Esophagus mucosa (tissue), 1 donor: ENCODE data around the gene IFITM2. TPM values are rescaled to one million over a fixed set of nuclear protein-coding genes. Genes with fewer than 3 reads are reported as not detected.
"Not testable (repeated sequence)": the region's sequence is repeated elsewhere in the genome, so short reads cannot be mapped to it uniquely, and the experiment has no call there.

ENCODE experiments used
- ATAC-seq: fragments of 200-7000 bp; cut with Tn5 transposase; one replicate; pipeline ENCODE4 v1.9.1; 2020
- total RNA-seq: library from RNA; stranded (reverse); gene quantifications from one replicate; pipeline ENCODE4 v1.2.4, GENCODE V29; 2023
- donor health status: DM: yes; HTN: yes; CAD: no.

Gene IFITM2
- total RNA-seq, 1 donor from 2014 or later: 94.0 TPM

DNA sequence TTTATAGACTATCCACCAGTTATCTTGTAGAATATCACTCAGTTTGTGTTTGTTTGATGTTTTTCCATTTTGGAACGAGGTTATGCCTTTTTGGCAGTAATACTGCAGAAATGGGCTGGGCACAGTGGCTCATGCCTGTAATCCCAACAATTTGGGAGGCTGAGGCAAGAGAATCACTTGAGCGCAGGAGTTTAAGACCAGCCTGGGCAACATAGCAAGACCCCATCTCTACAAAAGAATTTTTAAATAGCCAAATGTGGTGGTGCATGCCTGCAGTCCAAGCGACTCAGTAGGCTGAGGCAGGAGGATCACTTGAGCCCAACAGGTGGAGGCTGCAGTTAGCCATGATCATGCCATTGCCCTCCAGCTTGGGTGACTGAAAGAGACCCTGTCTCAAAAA is 38.9 kb downstream of the IFITM2 start:
- no peak for ATAC-seq

DNA sequence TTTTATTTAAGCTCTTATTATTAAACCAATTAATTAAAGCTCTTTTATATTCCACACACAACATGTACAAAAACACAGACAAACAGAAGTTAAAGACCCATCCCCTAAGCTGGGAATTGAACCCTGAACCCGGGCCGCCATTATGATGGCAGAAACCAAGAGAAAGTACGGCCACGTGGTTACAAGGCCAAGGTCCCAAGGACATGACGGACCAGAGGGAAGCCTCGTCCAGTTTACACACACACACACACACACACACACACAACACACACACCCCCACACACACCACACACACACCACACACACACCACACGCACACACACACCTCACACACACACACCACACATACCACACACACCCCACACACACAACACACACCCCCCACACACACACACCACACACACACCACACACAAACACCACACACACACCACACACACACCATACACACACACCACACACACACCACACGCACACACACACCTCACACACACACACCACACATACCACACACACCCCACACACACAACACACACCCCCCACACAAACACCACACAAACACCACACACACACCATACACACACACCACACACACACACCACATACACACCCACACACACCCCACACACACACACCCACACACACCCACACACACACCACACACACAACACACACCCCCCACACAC is 41.8 kb downstream of the IFITM2 start:
- not testable (repeated sequence) for ATAC-seq

DNA sequence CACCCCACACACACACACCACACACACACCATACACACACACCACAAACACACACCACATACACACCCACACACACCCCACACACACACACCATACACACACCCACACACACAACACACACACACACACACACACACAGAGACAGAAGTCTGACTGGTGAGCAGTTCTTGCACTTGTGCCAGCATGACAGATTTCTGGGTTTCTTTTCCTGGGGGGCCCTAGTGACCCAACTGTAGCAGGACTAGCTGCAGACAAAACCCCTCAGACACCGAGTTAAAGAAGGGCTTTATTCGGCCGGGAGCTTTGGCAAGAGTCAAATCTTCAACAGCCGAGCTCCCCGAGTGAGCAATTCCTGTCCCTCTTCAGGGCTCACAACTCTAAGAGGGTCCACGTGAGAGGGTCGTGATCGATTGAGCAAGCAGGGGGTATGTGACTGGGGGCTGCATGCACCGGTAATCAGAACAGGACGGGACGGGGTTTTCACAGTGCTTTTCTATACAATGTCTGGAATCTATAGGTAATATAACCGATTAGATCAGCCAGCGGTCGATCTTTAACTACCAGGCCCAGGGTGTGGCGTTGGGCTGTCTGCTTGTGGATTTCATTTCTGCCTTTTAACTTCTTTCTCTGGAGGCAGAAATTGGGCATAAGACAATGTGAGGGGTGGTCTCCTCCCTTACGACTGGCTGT is 42.6 kb downstream of the IFITM2 start:
- ATAC-seq: not testable (repeated sequence)

- ATAC-seq: peak; percentile 33
These were observed 43.2 kb downstream of the IFITM2 start for GRCh38 chr11:350723-351255.

DNA sequence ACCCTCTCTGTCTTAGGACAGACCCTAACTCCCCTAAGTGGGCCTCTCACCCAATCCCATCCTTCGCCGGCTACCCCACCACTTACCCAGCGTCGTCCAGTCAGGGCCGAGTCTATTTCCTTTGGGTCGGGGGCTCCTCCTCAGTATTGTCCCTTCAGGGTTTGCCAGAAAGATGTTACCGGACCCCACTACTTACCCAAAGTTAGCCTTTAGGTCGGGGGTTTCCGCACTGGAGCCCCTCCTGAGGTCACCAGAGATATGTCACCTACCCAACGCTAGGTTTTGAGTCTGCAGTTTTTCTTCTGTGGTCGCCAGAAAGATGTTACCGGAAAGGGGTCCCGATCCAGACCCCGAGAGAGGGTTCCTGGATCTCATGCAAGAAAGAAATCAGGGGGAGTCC is 43.8 kb downstream of the IFITM2 start:
- no peak for ATAC-seq

- no peak for ATAC-seq
These were observed 44.9 kb downstream of the IFITM2 start for GRCh38 chr11:352456-353031.

DNA sequence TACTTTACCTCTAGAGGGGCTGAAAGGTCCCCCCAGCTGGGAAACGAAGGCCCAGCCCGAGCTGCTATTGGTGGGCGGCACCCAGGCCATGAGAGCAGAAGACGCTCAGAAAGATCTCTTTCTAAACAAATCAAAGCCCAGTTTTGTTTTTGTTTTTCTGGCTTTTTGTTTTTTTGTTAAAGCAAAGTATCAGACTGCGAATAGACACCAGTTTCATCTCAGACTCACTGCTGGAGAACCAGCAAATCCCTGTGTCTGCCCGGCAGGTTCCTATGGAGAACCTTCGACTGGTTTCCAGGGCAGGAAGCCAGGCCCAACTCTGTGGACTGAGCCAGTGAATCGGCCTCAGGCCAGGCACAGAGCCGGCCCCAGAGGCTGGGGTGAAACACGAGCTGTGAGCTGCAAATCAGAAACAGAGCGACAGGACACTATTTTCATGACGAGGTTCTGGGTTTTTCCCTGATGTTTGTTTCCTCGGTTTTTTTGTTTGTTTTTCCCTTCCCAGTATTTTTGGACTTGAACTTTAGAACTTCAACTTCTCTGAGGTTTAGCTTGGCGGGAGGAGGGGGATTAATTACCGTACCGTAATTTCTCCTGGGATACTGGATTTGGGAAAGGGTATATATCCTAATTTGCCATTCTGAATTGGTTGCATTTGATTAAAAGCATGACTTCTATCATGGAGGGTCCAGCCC is 45.7 kb downstream of the IFITM2 start:
- no peak for ATAC-seq

DNA sequence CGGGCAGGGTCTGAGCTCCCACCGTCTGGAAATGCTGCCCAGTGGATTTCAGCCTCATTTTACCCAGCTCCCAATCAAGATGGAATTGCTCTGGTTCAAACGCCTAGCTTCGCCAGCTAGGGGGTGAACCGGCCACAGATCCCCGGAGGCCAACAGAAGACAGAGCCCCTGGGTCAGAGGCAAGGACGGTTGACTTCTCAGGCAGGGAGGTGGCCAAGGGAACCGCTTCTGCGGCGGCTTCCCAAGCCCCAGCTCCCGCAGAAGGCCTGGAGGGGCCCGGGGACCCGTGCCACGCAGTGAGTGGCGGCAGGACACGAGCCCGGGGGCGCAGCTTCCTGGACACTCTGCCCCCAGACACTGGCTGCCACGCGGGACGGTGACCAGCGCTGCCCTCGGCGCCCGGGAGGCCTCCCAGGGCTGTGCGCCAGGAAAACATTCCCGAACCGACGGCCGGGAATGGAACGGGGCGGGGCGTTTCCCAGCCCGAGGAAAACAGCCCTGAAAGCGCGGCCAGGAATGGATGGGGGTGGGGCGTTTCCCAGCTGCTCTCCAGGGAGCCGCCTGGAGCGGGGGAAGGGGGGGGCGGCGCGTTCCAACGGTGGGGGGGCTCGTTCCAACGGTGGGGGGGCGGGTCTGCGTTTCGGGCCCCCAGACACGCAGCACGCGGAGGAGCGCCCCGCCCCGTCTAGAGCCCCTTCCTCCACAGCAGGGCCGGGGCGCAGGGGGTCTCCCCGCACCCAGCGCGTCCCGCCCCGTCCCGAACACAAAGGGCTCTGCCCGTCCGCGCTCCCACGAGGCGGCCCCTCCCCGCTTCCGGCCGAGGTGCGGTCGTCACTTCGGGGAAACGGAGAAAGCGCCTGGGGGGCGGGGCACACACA is 48.2 kb downstream of the IFITM2 start:
- ATAC-seq: peak; percentile 68

DNA sequence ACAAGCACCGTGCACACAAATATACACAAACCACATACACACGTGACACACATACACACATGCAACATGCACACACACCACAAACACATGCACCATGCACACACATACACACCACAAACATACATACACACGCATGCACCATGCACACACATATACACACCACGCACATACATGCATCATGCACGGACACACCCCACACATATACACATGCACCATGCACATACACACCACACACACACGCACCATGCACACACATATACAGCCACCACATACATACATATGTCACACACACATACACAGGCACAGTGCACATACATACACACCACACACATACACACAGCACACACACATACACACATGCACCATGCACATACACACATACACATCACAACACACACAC is 49.0 kb downstream of the IFITM2 start:
- ATAC-seq: no peak

- ATAC-seq: no peak
These were observed 50.0 kb downstream of the IFITM2 start for GRCh38 chr11:357582-357981.

DNA sequence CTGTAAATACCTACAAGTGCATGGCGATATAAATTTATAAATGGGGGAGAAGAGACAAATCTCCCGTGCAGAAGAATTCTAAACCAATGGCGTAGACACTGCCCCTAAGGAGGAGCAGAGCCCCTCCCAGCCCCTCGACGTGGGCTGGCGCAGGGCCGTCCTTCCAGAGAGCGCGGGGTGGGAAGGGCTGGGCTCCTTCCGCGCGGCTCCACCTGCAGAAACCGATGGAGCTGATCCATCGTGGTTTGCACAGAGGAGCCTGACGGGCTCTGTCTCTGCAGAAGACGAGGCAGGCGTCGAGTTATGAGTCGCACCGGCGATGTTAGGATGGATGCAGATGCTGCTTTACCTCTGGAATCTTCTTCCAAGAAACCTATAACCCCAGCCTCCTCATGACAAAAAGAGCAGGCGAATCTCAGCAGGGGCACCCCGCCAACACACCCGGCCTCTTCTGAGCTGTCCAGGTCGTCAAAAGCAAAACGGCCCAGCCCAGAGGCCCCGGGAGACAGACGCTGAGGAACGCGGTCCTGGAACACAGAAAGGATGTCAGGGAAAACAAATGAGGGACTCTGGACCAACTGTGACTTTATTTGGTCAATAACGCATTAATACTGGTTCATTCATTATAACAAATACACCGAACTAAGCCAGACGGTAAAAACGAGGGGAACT is 50.6 kb downstream of the IFITM2 start:
- no peak for ATAC-seq

Other genes with a start within 250 kb of the IFITM2 start
- gene SCGB1C1, start 114.7 kb upstream of the IFITM2 start, total RNA-seq: not detected
- 20.5 TPM for gene BET1L, start 100.4 kb upstream of the IFITM2 start, total RNA-seq
- gene RIC8A, start 100.1 kb upstream of the IFITM2 start, total RNA-seq: 60.3 TPM
- 6.2 TPM for gene SIRT3, start 71.5 kb upstream of the IFITM2 start, total RNA-seq
- 81.8 TPM for gene PSMD13, start 70.8 kb upstream of the IFITM2 start, total RNA-seq
- 0.12 TPM for gene NLRP6, start 29.4 kb upstream of the IFITM2 start, total RNA-seq
- gene PGGHG, start 18.7 kb upstream of the IFITM2 start, total RNA-seq: 2.4 TPM
- gene IFITM5, start 8.3 kb upstream of the IFITM2 start, total RNA-seq: not detected
- 59.8 TPM for gene IFITM1, start 6.2 kb downstream of the IFITM2 start, total RNA-seq
- gene IFITM3, start 13.0 kb downstream of the IFITM2 start, total RNA-seq: 180 TPM
- gene B4GALNT4, start 61.7 kb downstream of the IFITM2 start, total RNA-seq: 0.32 TPM
- gene PKP3, start 86.4 kb downstream of the IFITM2 start, total RNA-seq: 359 TPM
- gene SIGIRR, start 107.2 kb downstream of the IFITM2 start, total RNA-seq: 15.4 TPM
- gene ANO9, start 134.2 kb downstream of the IFITM2 start, total RNA-seq: 12.8 TPM
- 12.0 TPM for gene PTDSS2, start 142.5 kb downstream of the IFITM2 start, total RNA-seq
- 152 TPM for gene RNH1, start 199.4 kb downstream of the IFITM2 start, total RNA-seq
- 118 TPM for gene HRAS, start 227.8 kb downstream of the IFITM2 start, total RNA-seq
- 1.3 TPM for gene LRRC56, start 229.7 kb downstream of the IFITM2 start, total RNA-seq